HepG2 (cell line): ENCODE data around the gene NOL4L. TPM values are rescaled to one million over a fixed set of nuclear protein-coding genes. Genes with fewer than 3 reads are reported as not detected.

Experiments used
- ARNT2 ChIP-seq: sonication (generic); formaldehyde crosslinking; IDR thresholded peaks from 2 replicates; pipeline ENCODE4 v1.8.0; 2022; ENCODE audit warnings: mild to moderate bottlenecking, low read depth, missing genetic modification reagents, moderate library complexity
- ATF7 ChIP-seq, 2 experiments: fragments of 450-650 bp in 1 of 2; sonication (generic) in 1 of 2; formaldehyde crosslinking in 1 of 2; IDR thresholded peaks; 2 replicates each; pipeline versions ENCODE4 v1.4.0 to v1.6.1; 2016 to 2020; ENCODE audit warnings: antibody characterized with exemption in 1 of 2, mild to moderate bottlenecking in 1 of 2, missing genetic modification reagents in 1 of 2
- GMEB2 ChIP-seq: IDR thresholded peaks from 2 replicates; pipeline ENCODE4 v1.6.1; 2016; ENCODE audit warnings: missing biosample characterization, missing genetic modification reagents, low read depth
- IRF2 ChIP-seq: IDR thresholded peaks from 2 replicates; pipeline ENCODE4 v1.6.1; 2018; ENCODE audit warnings: missing genetic modification reagents, missing compliant biosample characterization
- MED1 ChIP-seq: sonication (generic); formaldehyde crosslinking; IDR thresholded peaks from 2 replicates; pipeline ENCODE4 v1.4.0; 2020; ENCODE audit warnings: missing genetic modification reagents
- MTA1 ChIP-seq: sonication (generic); formaldehyde crosslinking; IDR thresholded peaks from 2 replicates; pipeline ENCODE4 v1.4.0; 2020; ENCODE audit warnings: missing genetic modification reagents, mild to moderate bottlenecking, borderline replicate concordance
- NBN ChIP-seq: fragments of 450-650 bp; conservative IDR thresholded peaks from 2 replicates; pipeline ENCODE4 v1.6.1; 2017
- PHF8 ChIP-seq: sonication (generic); formaldehyde crosslinking; IDR thresholded peaks from 2 replicates; pipeline ENCODE4 v1.5.0; 2020; ENCODE audit warnings: missing genetic modification reagents
- POGZ ChIP-seq: sonication (generic); formaldehyde crosslinking; IDR thresholded peaks from 2 replicates; pipeline ENCODE4 v1.4.0; 2020; ENCODE audit warnings: mild to moderate bottlenecking, missing genetic modification reagents
- RARA ChIP-seq: IDR thresholded peaks from 2 replicates; pipeline ENCODE4 v1.6.1; 2016; ENCODE audit warnings: missing genetic modification reagents, missing compliant biosample characterization
- RCOR2 ChIP-seq: IDR thresholded peaks from 2 replicates; pipeline ENCODE4 v1.6.1; 2016; ENCODE audit warnings: missing biosample characterization, missing genetic modification reagents
- SMYD3 ChIP-seq: sonication (generic); formaldehyde crosslinking; IDR thresholded peaks from 2 replicates; pipeline ENCODE4 v1.8.1; 2023; ENCODE audit warnings: mild to moderate bottlenecking, missing genetic modification reagents
- ZBTB38 ChIP-seq: sonication (generic); formaldehyde crosslinking; IDR thresholded peaks from 2 replicates; pipeline ENCODE4 v1.5.1; 2020; ENCODE audit warnings: mild to moderate bottlenecking, missing genetic modification reagents
- ZBTB7B ChIP-seq: sonication (generic); formaldehyde crosslinking; IDR thresholded peaks from 2 replicates; pipeline ENCODE4 v1.4.0; 2020; ENCODE audit warnings: missing genetic modification reagents
- ZFYVE20 ChIP-seq: sonication (generic); formaldehyde crosslinking; IDR thresholded peaks from 2 replicates; pipeline ENCODE4 v1.8.0; 2023; ENCODE audit warnings: low read depth, mild to moderate bottlenecking, moderate library complexity, missing genetic modification reagents, borderline replicate concordance
- ZKSCAN1 ChIP-seq: fragments of 150-350 bp; IDR thresholded peaks from 2 replicates; pipeline ENCODE4 v1.6.1; 2014; ENCODE audit warnings: low read length
- ZMAT5 ChIP-seq: sonication (generic); formaldehyde crosslinking; IDR thresholded peaks from 2 replicates; pipeline ENCODE4 v1.5.0; 2020; ENCODE audit warnings: mild to moderate bottlenecking, low read depth, missing genetic modification reagents, borderline replicate concordance
- ZMYM4 ChIP-seq: sonication (generic); formaldehyde crosslinking; IDR thresholded peaks from 2 replicates; pipeline ENCODE4 v1.8.1; 2023; ENCODE audit warnings: mild to moderate bottlenecking, missing genetic modification reagents
- ZNF224 ChIP-seq: sonication (generic); formaldehyde crosslinking; IDR thresholded peaks from 2 replicates; pipeline ENCODE4 v1.5.0; 2020; ENCODE audit warnings: mild to moderate bottlenecking, missing genetic modification reagents
- ZNF30 ChIP-seq: sonication (generic); formaldehyde crosslinking; IDR thresholded peaks from 2 replicates; pipeline ENCODE4 v1.5.0; 2020; ENCODE audit warnings: mild to moderate bottlenecking, missing genetic modification reagents
- ZNF513 ChIP-seq: sonication (generic); formaldehyde crosslinking; conservative IDR thresholded peaks from 2 replicates; pipeline ENCODE4 v1.5.0; 2020; ENCODE audit warnings: missing genetic modification reagents
- ZNF557 ChIP-seq: sonication (generic); formaldehyde crosslinking; IDR thresholded peaks from 2 replicates; pipeline ENCODE4 v1.4.0; 2020; ENCODE audit warnings: missing genetic modification reagents
- ZNF619 ChIP-seq: sonication (generic); formaldehyde crosslinking; IDR thresholded peaks from 2 replicates; pipeline ENCODE4 v1.4.0; 2020; ENCODE audit warnings: mild to moderate bottlenecking, missing genetic modification reagents
- ZNF770 ChIP-seq: sonication (generic); formaldehyde crosslinking; IDR thresholded peaks from 2 replicates; pipeline ENCODE4 v1.5.0; 2020; ENCODE audit warnings: mild to moderate bottlenecking, missing genetic modification reagents
- ZNF775 ChIP-seq: sonication (generic); formaldehyde crosslinking; IDR thresholded peaks from 2 replicates; pipeline ENCODE4 v1.4.0; 2020; ENCODE audit warnings: missing genetic modification reagents, mild to moderate bottlenecking, moderate library complexity, borderline replicate concordance
- ZNF784 ChIP-seq: sonication (generic); formaldehyde crosslinking; IDR thresholded peaks from 2 replicates; pipeline ENCODE4 v1.5.1; 2020; ENCODE audit warnings: missing genetic modification reagents, mild to moderate bottlenecking, borderline replicate concordance
- ZNF816 ChIP-seq: sonication (generic); formaldehyde crosslinking; IDR thresholded peaks from 2 replicates; pipeline ENCODE4 v1.8.0; 2022; ENCODE audit warnings: missing genetic modification reagents, mild to moderate bottlenecking, borderline replicate concordance
- polyA plus RNA-seq, 8 experiments: library from polyadenylated mRNA; depleted of rRNA in 3 of 8; stranded (reverse) in 7 of 8; unstranded in 1 of 8; fragments of >200 nt; fragmentation: Illumina TruSeq in 4 of 8; extraction: Trizol in 4 of 8; gene quantifications; 2 replicates each; pipeline versions ENCODE4 v1.2.1 to v1.2.3, GENCODE V29; 2011 to 2016; ENCODE audit warnings: low read depth in 4 of 8, missing spikeins in 1 of 8, mixed read lengths in 1 of 8; ENCODE audit not compliant: insufficient read depth in 1 of 8
- total RNA-seq, 5 experiments: library from RNA; depleted of rRNA; stranded (reverse); fragments of >200 nt; fragmentation: Illumina TruSeq; extraction: Trizol; gene quantifications; 2 replicates each; pipeline ENCODE4 v1.2.3, GENCODE V29; 2016; ENCODE audit warnings: low read depth in 1 of 5

The NOL4L gene
- total and polyA plus RNA-seq, 2 of the 13 experiments (the other 11 are each of a cell fraction or from before 2014, with no cell fraction given) = 16.6 to 35.4 TPM

GRCh38 chr20:32551693-32552092 lies 33.4 kb downstream of the NOL4L start (continued):
- no peak for TF ChIP-seq ARNT2 (CRISPR knock-in tag)
- no peak for TF ChIP-seq ZFYVE20 (CRISPR knock-in tag)
- peak; percentile 10; the same call in 1 of the 2 replicates for TF ChIP-seq PHF8 (CRISPR knock-in tag)
- no peak for TF ChIP-seq ZNF557 (CRISPR knock-in tag)
- peak; percentile 91 for TF ChIP-seq MED1 (CRISPR knock-in tag)
- no peak for TF ChIP-seq GMEB2 (CRISPR knock-in tag)
- TF ChIP-seq ZNF784 (CRISPR knock-in tag) = 0 out of 2 replicates have a peak, but pooled peaks have one; percentile 61
- no peak for TF ChIP-seq ZNF775 (CRISPR knock-in tag)
- TF ChIP-seq RCOR2 = peak; percentile 86
- no peak for TF ChIP-seq NBN
- no peak for TF ChIP-seq ZBTB38 (CRISPR knock-in tag)
- no peak for TF ChIP-seq ZNF816 (CRISPR knock-in tag)
- TF ChIP-seq ZNF770 (CRISPR knock-in tag) = peak; percentile 100
- peak; percentile 87 for TF ChIP-seq RARA
- TF ChIP-seq SMYD3 (CRISPR knock-in tag) = no peak
- TF ChIP-seq ZNF30 = no peak
- TF ChIP-seq ZNF513 (CRISPR knock-in tag) = no peak
- TF ChIP-seq ZBTB7B (CRISPR knock-in tag) = 0 out of 2 replicates have a peak, but pooled peaks have one; percentile 50
- TF ChIP-seq ATF7 (IDR thresholded peaks at IDR 0.05) = no peak
- TF ChIP-seq ATF7 (CRISPR knock-in tag; IDR thresholded peaks at IDR 0.05) = no peak
- no peak for TF ChIP-seq POGZ (CRISPR knock-in tag)
- TF ChIP-seq ZMYM4 (CRISPR knock-in tag) = peak; percentile 23; the same call in 1 of the 2 replicates
- no peak for TF ChIP-seq ZMAT5 (CRISPR knock-in tag)
- TF ChIP-seq ZNF224 (CRISPR knock-in tag) = no peak
- no peak for TF ChIP-seq MTA1
- no peak for TF ChIP-seq ZKSCAN1
- TF ChIP-seq IRF2 (CRISPR knock-in tag) = peak; percentile 69
- TF ChIP-seq ZNF619 (CRISPR knock-in tag) = no peak
